Colonic mucosa (tissue), 4 donors: ENCODE data around the gene TRIO. TPM values are rescaled to one million over a fixed set of nuclear protein-coding genes. Genes with fewer than 3 reads are reported as not detected.

Experiments
- DNase-seq: peaks from one replicate; pipeline ENCODE4 v3.0.0-alpha.2; 2020
- H3K27ac ChIP-seq: fragments of 200-600 bp; one replicate; pipeline ENCODE4 v1.8.0; 2021
- H3K27me3 ChIP-seq: fragments of 200-600 bp; one replicate; pipeline ENCODE4 v1.8.0; 2021
- H3K36me3 ChIP-seq: fragments of 200-600 bp; one replicate; pipeline ENCODE4 v1.8.0; 2021
- H3K4me1 ChIP-seq: fragments of 200-600 bp; one replicate; pipeline ENCODE4 v1.8.0; 2021; ENCODE audit warnings: mild to moderate bottlenecking
- H3K4me3 ChIP-seq: fragments of 200-600 bp; one replicate; pipeline ENCODE4 v1.8.0; 2021
- H3K9ac ChIP-seq, 2 donors: one replicate each; pipeline ENCODE4 v1.7.0; 2013; ENCODE audit warnings: control low read depth in 2 of 2, low read depth in 2 of 2, low read length in 2 of 2
- H3K9me3 ChIP-seq: fragments of 200-600 bp; one replicate; pipeline ENCODE4 v1.8.0; 2021
- intact Hi-C: fragments of 100-400 bp; cut with DNase I; formaldehyde crosslinking; loops from one replicate; pipeline ENCODE4 v1.14.1; 2022
- total RNA-seq, 2 donors: library from RNA; stranded (reverse); fragmentation: NEBNext Ultra II Directional in 1 of 2; extraction: Animal tissue kit (Norgen Biotek cat#: 25700) in 1 of 2; gene quantifications; one replicate each; pipeline ENCODE4 v1.2.1, GENCODE V29; 2021
- TF ChIP-seq, protein P1 (sequence below): fragments of 200-600 bp; IDR thresholded peaks from one replicate; pipeline ENCODE4 v1.8.0; 2022; ENCODE audit warnings: antibody characterized with exemption, mild to moderate bottlenecking
- donor health status: healthy.
- donor health status: DM: no; HTN: no; CAD: no.
- donor health status: DM: no; HTN: no; CAD: no.

Gene TRIO
- total RNA-seq, 2 donors from 2014 or later, result 134 to 138 TPM

GRCh38 chr5:14489643-14490042, 346.5 kb downstream of the TRIO start:
- Histone ChIP-seq H3K9ac (no peak overlapping the region), H3K27ac (no peak overlapping the region), H3K27me3 (no peaks in the 10 kb centered on the region), H3K9me3 (no peaks in the 10 kb centered on the region), H3K36me3 (peaks cover 4% of the 10 kb centered on the region), H3K4me3 (no peak overlapping the region), H3K4me1 (no peaks in the 10 kb centered on the region)
- intact Hi-C loops, result no loop called here
- no peak for DNase-seq
- TF ChIP-seq, protein P1, sequence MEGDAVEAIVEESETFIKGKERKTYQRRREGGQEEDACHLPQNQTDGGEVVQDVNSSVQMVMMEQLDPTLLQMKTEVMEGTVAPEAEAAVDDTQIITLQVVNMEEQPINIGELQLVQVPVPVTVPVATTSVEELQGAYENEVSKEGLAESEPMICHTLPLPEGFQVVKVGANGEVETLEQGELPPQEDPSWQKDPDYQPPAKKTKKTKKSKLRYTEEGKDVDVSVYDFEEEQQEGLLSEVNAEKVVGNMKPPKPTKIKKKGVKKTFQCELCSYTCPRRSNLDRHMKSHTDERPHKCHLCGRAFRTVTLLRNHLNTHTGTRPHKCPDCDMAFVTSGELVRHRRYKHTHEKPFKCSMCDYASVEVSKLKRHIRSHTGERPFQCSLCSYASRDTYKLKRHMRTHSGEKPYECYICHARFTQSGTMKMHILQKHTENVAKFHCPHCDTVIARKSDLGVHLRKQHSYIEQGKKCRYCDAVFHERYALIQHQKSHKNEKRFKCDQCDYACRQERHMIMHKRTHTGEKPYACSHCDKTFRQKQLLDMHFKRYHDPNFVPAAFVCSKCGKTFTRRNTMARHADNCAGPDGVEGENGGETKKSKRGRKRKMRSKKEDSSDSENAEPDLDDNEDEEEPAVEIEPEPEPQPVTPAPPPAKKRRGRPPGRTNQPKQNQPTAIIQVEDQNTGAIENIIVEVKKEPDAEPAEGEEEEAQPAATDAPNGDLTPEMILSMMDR, result no peak

GRCh38 chr5:14490309-14490711, 347.2 kb downstream of the TRIO start:
- TF ChIP-seq, protein P1, result no peak
- Histone ChIP-seq H3K4me3 (no peak overlapping the region), H3K27ac (no peak overlapping the region), H3K9ac (no peak overlapping the region), H3K27me3 (no peaks in the 10 kb centered on the region), H3K36me3 (peaks cover 4% of the 10 kb centered on the region), H3K9me3 (no peaks in the 10 kb centered on the region), H3K4me1 (no peaks in the 10 kb centered on the region)
- intact Hi-C loops, result no loop called here
- DNase-seq, result no peak

- H3K9ac ChIP-seq, result no peak overlapping the region
- H3K4me1 ChIP-seq, result no peaks in the 10 kb centered on the region
- H3K27me3 ChIP-seq, result no peaks in the 10 kb centered on the region
- no peaks in the 10 kb centered on the region for H3K36me3 ChIP-seq
- intact Hi-C loops, result no loop called here
- no peak overlapping the region for H3K27ac ChIP-seq
- DNase-seq, result no peak
- TF ChIP-seq, protein P1, result no peak
- H3K9me3 ChIP-seq, result no peaks in the 10 kb centered on the region
- H3K4me3 ChIP-seq, result no peak overlapping the region
Measured at GRCh38 chr5:14491015-14491915, 348.1 kb downstream of the TRIO start.

- H3K36me3 ChIP-seq, result peaks cover 4% of the 10 kb centered on the region
- H3K9me3 ChIP-seq, result no peaks in the 10 kb centered on the region
- DNase-seq, result no peak
- intact Hi-C loops, result no loop called here
- H3K27ac ChIP-seq, result no peak overlapping the region
- TF ChIP-seq, protein P1, result no peak
- H3K4me3 ChIP-seq, result no peak overlapping the region
- no peaks in the 10 kb centered on the region for H3K4me1 ChIP-seq
- H3K9ac ChIP-seq, result no peak overlapping the region
- no peaks in the 10 kb centered on the region for H3K27me3 ChIP-seq
Measured at GRCh38 chr5:14492331-14492964, 349.3 kb downstream of the TRIO start.

DNA sequence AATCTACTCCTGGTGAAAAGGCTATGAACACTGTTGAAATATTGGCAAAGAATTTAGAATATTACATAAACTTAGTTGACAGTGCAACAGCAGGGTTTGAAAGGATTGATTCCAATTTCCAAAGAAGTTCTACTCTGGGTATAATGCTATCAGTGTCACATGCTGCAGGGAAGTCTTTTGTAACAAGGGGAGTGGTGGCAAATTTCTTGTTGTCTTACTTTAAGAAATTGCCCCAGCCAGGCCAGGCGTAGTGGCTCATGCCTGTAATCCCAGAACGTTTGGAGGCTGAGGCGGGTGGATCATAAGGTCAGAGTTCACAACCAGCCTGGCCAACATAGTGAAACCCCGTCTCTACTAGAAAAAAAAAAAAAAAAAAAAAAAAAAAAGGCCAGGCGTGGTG, 352.2 kb downstream of the TRIO start:
- Histone ChIP-seq H3K36me3 (peaks cover 12% of the 10 kb centered on the region), H3K9me3 (no peaks in the 10 kb centered on the region), H3K9ac (no peak overlapping the region), H3K27me3 (no peaks in the 10 kb centered on the region), H3K27ac (no peak overlapping the region), H3K4me1 (no peaks in the 10 kb centered on the region), H3K4me3 (no peak overlapping the region)
- intact Hi-C loops, result no loop called here
- DNase-seq, result no peak
- TF ChIP-seq, protein P1, result no peak
